ENCODE results near the gene TAF5L. TPM values are rescaled to one million over a fixed set of nuclear protein-coding genes. Genes with fewer than 3 reads are reported as not detected.

TAF5L gene
- total and polyA plus RNA-seq, 2 of the 13 experiments (the other 11 are each of a cell fraction or from before 2014, with no cell fraction given) = 10.8 to 18.2 TPM

- peak; percentile 67 for TF ChIP-seq MEF2D (CRISPR knock-in tag; IDR thresholded peaks at IDR 0.05)
- TF ChIP-seq SP2 (CRISPR knock-in tag; IDR thresholded peaks at IDR 0.05) = peak; percentile 75
- TF ChIP-seq ZNF713 (CRISPR knock-in tag; IDR thresholded peaks at IDR 0.05) = 0 out of 2 replicates have a peak, but pooled peaks have one; percentile 52
- TF ChIP-seq, protein P1, sequence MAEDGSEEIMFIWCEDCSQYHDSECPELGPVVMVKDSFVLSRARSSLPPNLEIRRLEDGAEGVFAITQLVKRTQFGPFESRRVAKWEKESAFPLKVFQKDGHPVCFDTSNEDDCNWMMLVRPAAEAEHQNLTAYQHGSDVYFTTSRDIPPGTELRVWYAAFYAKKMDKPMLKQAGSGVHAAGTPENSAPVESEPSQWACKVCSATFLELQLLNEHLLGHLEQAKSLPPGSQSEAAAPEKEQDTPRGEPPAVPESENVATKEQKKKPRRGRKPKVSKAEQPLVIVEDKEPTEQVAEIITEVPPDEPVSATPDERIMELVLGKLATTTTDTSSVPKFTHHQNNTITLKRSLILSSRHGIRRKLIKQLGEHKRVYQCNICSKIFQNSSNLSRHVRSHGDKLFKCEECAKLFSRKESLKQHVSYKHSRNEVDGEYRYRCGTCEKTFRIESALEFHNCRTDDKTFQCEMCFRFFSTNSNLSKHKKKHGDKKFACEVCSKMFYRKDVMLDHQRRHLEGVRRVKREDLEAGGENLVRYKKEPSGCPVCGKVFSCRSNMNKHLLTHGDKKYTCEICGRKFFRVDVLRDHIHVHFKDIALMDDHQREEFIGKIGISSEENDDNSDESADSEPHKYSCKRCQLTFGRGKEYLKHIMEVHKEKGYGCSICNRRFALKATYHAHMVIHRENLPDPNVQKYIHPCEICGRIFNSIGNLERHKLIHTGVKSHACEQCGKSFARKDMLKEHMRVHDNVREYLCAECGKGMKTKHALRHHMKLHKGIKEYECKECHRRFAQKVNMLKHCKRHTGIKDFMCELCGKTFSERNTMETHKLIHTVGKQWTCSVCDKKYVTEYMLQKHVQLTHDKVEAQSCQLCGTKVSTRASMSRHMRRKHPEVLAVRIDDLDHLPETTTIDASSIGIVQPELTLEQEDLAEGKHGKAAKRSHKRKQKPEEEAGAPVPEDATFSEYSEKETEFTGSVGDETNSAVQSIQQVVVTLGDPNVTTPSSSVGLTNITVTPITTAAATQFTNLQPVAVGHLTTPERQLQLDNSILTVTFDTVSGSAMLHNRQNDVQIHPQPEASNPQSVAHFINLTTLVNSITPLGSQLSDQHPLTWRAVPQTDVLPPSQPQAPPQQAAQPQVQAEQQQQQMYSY (CRISPR knock-in tag; IDR thresholded peaks at IDR 0.05) = no peak
- no peak for TF ChIP-seq ZNF24 (IDR thresholded peaks at IDR 0.05)
- no peak for TF ChIP-seq LBX2 (CRISPR knock-in tag; IDR thresholded peaks at IDR 0.05; ENCODE audit: borderline replicate concordance)
- TF ChIP-seq MTA1 (CRISPR knock-in tag; IDR thresholded peaks at IDR 0.05; ENCODE audit: borderline replicate concordance) = peak; percentile 53; the same call in 1 of the 2 replicates
- peak; percentile 48; the same call in 1 of the 2 replicates for TF ChIP-seq BORCS8-MEF2B (CRISPR knock-in tag; IDR thresholded peaks at IDR 0.05)
- TF ChIP-seq ZNF660 (CRISPR knock-in tag; IDR thresholded peaks at IDR 0.05; ENCODE audit: borderline replicate concordance, low read depth) = no peak
- TF ChIP-seq, protein P2, sequence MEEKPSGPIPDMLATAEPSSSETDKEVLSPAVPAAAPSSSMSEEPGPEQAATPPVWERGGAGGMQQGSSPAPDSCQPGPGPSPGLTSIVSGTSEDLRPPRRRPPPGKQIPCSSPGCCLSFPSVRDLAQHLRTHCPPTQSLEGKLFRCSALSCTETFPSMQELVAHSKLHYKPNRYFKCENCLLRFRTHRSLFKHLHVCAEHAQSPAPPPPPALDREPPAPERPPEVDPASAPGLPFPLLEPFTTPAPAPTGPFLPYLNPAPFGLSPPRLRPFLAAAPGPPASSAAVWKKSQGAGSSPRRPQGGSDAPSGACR (CRISPR knock-in tag; IDR thresholded peaks at IDR 0.05) = peak; percentile 84
- TF ChIP-seq ATF1 (CRISPR knock-in tag; IDR thresholded peaks at IDR 0.05) = no peak
- no peak for TF ChIP-seq ZNF460 (CRISPR knock-in tag; IDR thresholded peaks at IDR 0.05; ENCODE audit: borderline replicate concordance)
- no peak for TF ChIP-seq KDM4B (CRISPR knock-in tag; IDR thresholded peaks at IDR 0.05)
- no peak for TF ChIP-seq ZNF576 (CRISPR knock-in tag; IDR thresholded peaks at IDR 0.05)
- TF ChIP-seq TBP (CRISPR knock-in tag; IDR thresholded peaks at IDR 0.05) = no peak
- no peak for TF ChIP-seq ZNF737 (CRISPR knock-in tag; IDR thresholded peaks at IDR 0.05; ENCODE audit: borderline replicate concordance)
- no peak for TF ChIP-seq RORA (CRISPR knock-in tag; IDR thresholded peaks at IDR 0.05)
- TF ChIP-seq ZNF234 (CRISPR knock-in tag; conservative IDR thresholded peaks at IDR 0.05) = no peak
- TF ChIP-seq ZBTB46 (CRISPR knock-in tag; IDR thresholded peaks at IDR 0.05; ENCODE audit: borderline replicate concordance) = no peak
- TF ChIP-seq ZMYM4 (CRISPR knock-in tag; IDR thresholded peaks at IDR 0.05) = peak; percentile 68; the same call in 1 of the 2 replicates
Measured at GRCh38 chr1:229625915-229626831, at the start of gene TAF5L, which contains the start of gene URB2 (continued).
